ENCODE measurements around the gene MYLK.

The MYLK gene

GRCh38 chr3:123779655-123780231, 104.4 kb downstream of the MYLK start:
- Histone ChIP-seq H3K27me3 (ENCODE audit: control insufficient read depth, insufficient read depth, low read length) (no peaks in the 10 kb centered on the region), H3K36me3 (ENCODE audit: control insufficient read depth, insufficient read depth, low read length) (no peaks in the 10 kb centered on the region), H3K9me3 (ENCODE audit: control insufficient read depth, insufficient read depth, low read length) (no peaks in the 10 kb centered on the region), H3K4me1 (ENCODE audit: control insufficient read depth, insufficient read depth, low read length) (no peaks in the 10 kb centered on the region), H3K9ac (ENCODE audit: low read depth, low read length) (no peak overlapping the region), H3K4me3 (ENCODE audit: low read depth, low read length) (no peak overlapping the region)

- no peaks in the 10 kb centered on the region for H3K36me3 ChIP-seq (ENCODE audit: control insufficient read depth, insufficient read depth, low read length)
- H3K9ac ChIP-seq (ENCODE audit: low read depth, low read length), result no peak overlapping the region
- no peak overlapping the region for H3K4me3 ChIP-seq (ENCODE audit: low read depth, low read length)
- H3K4me1 ChIP-seq (ENCODE audit: control insufficient read depth, insufficient read depth, low read length), result no peaks in the 10 kb centered on the region
- no peaks in the 10 kb centered on the region for H3K27me3 ChIP-seq (ENCODE audit: control insufficient read depth, insufficient read depth, low read length)
- H3K9me3 ChIP-seq (ENCODE audit: control insufficient read depth, insufficient read depth, low read length), result no peaks in the 10 kb centered on the region
Measured at GRCh38 chr3:123778991-123779622, 105.0 kb downstream of the MYLK start.

- Histone ChIP-seq H3K27me3 (ENCODE audit: control insufficient read depth, insufficient read depth, low read length) (no peaks in the 10 kb centered on the region), H3K36me3 (ENCODE audit: control insufficient read depth, insufficient read depth, low read length) (no peaks in the 10 kb centered on the region), H3K9ac (ENCODE audit: low read depth, low read length) (no peak overlapping the region), H3K9me3 (ENCODE audit: control insufficient read depth, insufficient read depth, low read length) (no peaks in the 10 kb centered on the region), H3K4me3 (ENCODE audit: low read depth, low read length) (no peak overlapping the region), H3K4me1 (ENCODE audit: control insufficient read depth, insufficient read depth, low read length) (no peaks in the 10 kb centered on the region)
Measured at GRCh38 chr3:123778525-123778924, 105.6 kb downstream of the MYLK start.

- H3K27me3 ChIP-seq (ENCODE audit: control insufficient read depth, insufficient read depth, low read length), result no peaks in the 10 kb centered on the region
- H3K9ac ChIP-seq (ENCODE audit: low read depth, low read length), result no peak overlapping the region
- no peak overlapping the region for H3K4me3 ChIP-seq (ENCODE audit: low read depth, low read length)
- H3K36me3 ChIP-seq (ENCODE audit: control insufficient read depth, insufficient read depth, low read length), result no peaks in the 10 kb centered on the region
- no peaks in the 10 kb centered on the region for H3K4me1 ChIP-seq (ENCODE audit: control insufficient read depth, insufficient read depth, low read length)
- H3K9me3 ChIP-seq (ENCODE audit: control insufficient read depth, insufficient read depth, low read length), result no peaks in the 10 kb centered on the region
Measured at GRCh38 chr3:123776071-123776782, 107.9 kb downstream of the MYLK start.

- H3K4me3 ChIP-seq (ENCODE audit: low read depth, low read length), result no peak overlapping the region
- H3K9me3 ChIP-seq (ENCODE audit: control insufficient read depth, insufficient read depth, low read length), result no peaks in the 10 kb centered on the region
- H3K27me3 ChIP-seq (ENCODE audit: control insufficient read depth, insufficient read depth, low read length), result no peaks in the 10 kb centered on the region
- H3K36me3 ChIP-seq (ENCODE audit: control insufficient read depth, insufficient read depth, low read length), result no peaks in the 10 kb centered on the region
- H3K9ac ChIP-seq (ENCODE audit: low read depth, low read length), result no peak overlapping the region
- no peaks in the 10 kb centered on the region for H3K4me1 ChIP-seq (ENCODE audit: control insufficient read depth, insufficient read depth, low read length)
Measured at GRCh38 chr3:123774474-123774873, 109.7 kb downstream of the MYLK start.

- no peak overlapping the region for H3K4me3 ChIP-seq (ENCODE audit: low read depth, low read length)
- no peaks in the 10 kb centered on the region for H3K27me3 ChIP-seq (ENCODE audit: control insufficient read depth, insufficient read depth, low read length)
Measured at GRCh38 chr3:123773681-123774431, 110.3 kb downstream of the MYLK start.

GRCh38 chr3:123769356-123769743, 114.8 kb downstream of the MYLK start:
- Histone ChIP-seq H3K4me3 (ENCODE audit: low read depth, low read length) (no peak overlapping the region), H3K9ac (ENCODE audit: low read depth, low read length) (no peak overlapping the region), H3K4me1 (ENCODE audit: control insufficient read depth, insufficient read depth, low read length) (no peaks in the 10 kb centered on the region), H3K27me3 (ENCODE audit: control insufficient read depth, insufficient read depth, low read length) (no peaks in the 10 kb centered on the region), H3K36me3 (ENCODE audit: control insufficient read depth, insufficient read depth, low read length) (no peaks in the 10 kb centered on the region), H3K9me3 (ENCODE audit: control insufficient read depth, insufficient read depth, low read length) (no peaks in the 10 kb centered on the region)

More at GRCh38 chr3:123773681-123774431, 110.3 kb downstream of the MYLK start:
- Histone ChIP-seq H3K4me1 (ENCODE audit: control insufficient read depth, insufficient read depth, low read length) (no peaks in the 10 kb centered on the region), H3K9ac (ENCODE audit: low read depth, low read length) (no peak overlapping the region), H3K36me3 (ENCODE audit: control insufficient read depth, insufficient read depth, low read length) (no peaks in the 10 kb centered on the region), H3K9me3 (ENCODE audit: control insufficient read depth, insufficient read depth, low read length) (no peaks in the 10 kb centered on the region)

- no peaks in the 10 kb centered on the region for H3K27me3 ChIP-seq (ENCODE audit: control insufficient read depth, insufficient read depth, low read length)
- H3K9ac ChIP-seq (ENCODE audit: low read depth, low read length), result no peak overlapping the region
- no peaks in the 10 kb centered on the region for H3K36me3 ChIP-seq (ENCODE audit: control insufficient read depth, insufficient read depth, low read length)
- H3K4me3 ChIP-seq (ENCODE audit: low read depth, low read length), result no peak overlapping the region
- H3K4me1 ChIP-seq (ENCODE audit: control insufficient read depth, insufficient read depth, low read length), result no peaks in the 10 kb centered on the region
- H3K9me3 ChIP-seq (ENCODE audit: control insufficient read depth, insufficient read depth, low read length), result no peaks in the 10 kb centered on the region
Measured at GRCh38 chr3:123768480-123769355, 115.4 kb downstream of the MYLK start.

- Histone ChIP-seq H3K4me3 (ENCODE audit: low read depth, low read length) (no peak overlapping the region), H3K36me3 (ENCODE audit: control insufficient read depth, insufficient read depth, low read length) (no peaks in the 10 kb centered on the region), H3K9me3 (ENCODE audit: control insufficient read depth, insufficient read depth, low read length) (no peaks in the 10 kb centered on the region), H3K4me1 (ENCODE audit: control insufficient read depth, insufficient read depth, low read length) (no peaks in the 10 kb centered on the region), H3K9ac (ENCODE audit: low read depth, low read length) (no peak overlapping the region), H3K27me3 (ENCODE audit: control insufficient read depth, insufficient read depth, low read length) (no peaks in the 10 kb centered on the region)
Measured at GRCh38 chr3:123767564-123768292, 116.4 kb downstream of the MYLK start.

GRCh38 chr3:123767009-123767372, 117.1 kb downstream of the MYLK start:
- Histone ChIP-seq H3K9ac (ENCODE audit: low read depth, low read length) (no peak overlapping the region), H3K4me1 (ENCODE audit: control insufficient read depth, insufficient read depth, low read length) (no peaks in the 10 kb centered on the region), H3K4me3 (ENCODE audit: low read depth, low read length) (no peak overlapping the region)

More at GRCh38 chr3:123767009-123767372, 117.1 kb downstream of the MYLK start:
- no peaks in the 10 kb centered on the region for H3K27me3 ChIP-seq (ENCODE audit: control insufficient read depth, insufficient read depth, low read length)
- no peaks in the 10 kb centered on the region for H3K9me3 ChIP-seq (ENCODE audit: control insufficient read depth, insufficient read depth, low read length)
- H3K36me3 ChIP-seq (ENCODE audit: control insufficient read depth, insufficient read depth, low read length), result no peaks in the 10 kb centered on the region
